B cell (primary cell): ENCODE measurements around the gene DNAJC6.

Experiments used
- EZH2 ChIP-seq: IDR thresholded peaks from 2 replicates; pipeline ENCODE4 v1.6.1; 2012; ENCODE audit warnings: borderline replicate concordance, low read depth, mild to moderate bottlenecking, moderate library complexity, low read length; ENCODE audit not compliant: insufficient read depth, poor library complexity, severe bottlenecking
- TF ChIP-seq, protein P1 (sequence below): fragments of 200-600 bp; IDR thresholded peaks from one replicate; pipeline ENCODE4 v1.8.0; 2022; ENCODE audit warnings: antibody characterized with exemption, mild to moderate bottlenecking

- TF ChIP-seq, protein P1, sequence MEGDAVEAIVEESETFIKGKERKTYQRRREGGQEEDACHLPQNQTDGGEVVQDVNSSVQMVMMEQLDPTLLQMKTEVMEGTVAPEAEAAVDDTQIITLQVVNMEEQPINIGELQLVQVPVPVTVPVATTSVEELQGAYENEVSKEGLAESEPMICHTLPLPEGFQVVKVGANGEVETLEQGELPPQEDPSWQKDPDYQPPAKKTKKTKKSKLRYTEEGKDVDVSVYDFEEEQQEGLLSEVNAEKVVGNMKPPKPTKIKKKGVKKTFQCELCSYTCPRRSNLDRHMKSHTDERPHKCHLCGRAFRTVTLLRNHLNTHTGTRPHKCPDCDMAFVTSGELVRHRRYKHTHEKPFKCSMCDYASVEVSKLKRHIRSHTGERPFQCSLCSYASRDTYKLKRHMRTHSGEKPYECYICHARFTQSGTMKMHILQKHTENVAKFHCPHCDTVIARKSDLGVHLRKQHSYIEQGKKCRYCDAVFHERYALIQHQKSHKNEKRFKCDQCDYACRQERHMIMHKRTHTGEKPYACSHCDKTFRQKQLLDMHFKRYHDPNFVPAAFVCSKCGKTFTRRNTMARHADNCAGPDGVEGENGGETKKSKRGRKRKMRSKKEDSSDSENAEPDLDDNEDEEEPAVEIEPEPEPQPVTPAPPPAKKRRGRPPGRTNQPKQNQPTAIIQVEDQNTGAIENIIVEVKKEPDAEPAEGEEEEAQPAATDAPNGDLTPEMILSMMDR, result no peak
- TF ChIP-seq EZH2, result no peak
Measured at GRCh38 chr1:65281846-65282245, 27.5 kb upstream of the DNAJC6 start.
